Measurements from ENCODE around the gene NINJ2.
A peak's percentile ranks its signal among the peaks of the same experiment; 100 is the strongest.
"Not testable (repeated sequence)": the region's sequence is repeated elsewhere in the genome, so short reads cannot be mapped to it uniquely, and the experiment has no call there.

Gene NINJ2

GRCh38 chr12:663293-663871 is at the start of gene NINJ2:
TSS of gene NINJ2 (minus strand) at chr12:663445. CDS start at chr12:663360, 85 bp downstream.
- no peak within 1 kb of the TSS for H3K4me3 Mint-ChIP-seq
- H3K4me1 Mint-ChIP-seq = peaks cover 72% of the 10 kb centered on the region
- H3K27ac Mint-ChIP-seq = peak within 1 kb of the TSS; percentile 48
- H3K27me3 Mint-ChIP-seq = no peaks in the 10 kb centered on the region
- no peaks in the 10 kb centered on the region for H3K9me3 Mint-ChIP-seq
- H3K36me3 Mint-ChIP-seq = no peaks in the 10 kb centered on the region
- no peak for ATAC-seq

- Mint-ChIP-seq H3K36me3 (no peaks in the 10 kb centered on the region), H3K4me3 (no peak overlapping the region), H3K4me1 (peaks cover 18% of the 10 kb centered on the region), H3K27ac (no peak overlapping the region), H3K9me3 (peaks cover 4% of the 10 kb centered on the region), H3K27me3 (no peaks in the 10 kb centered on the region)
- no peak for ATAC-seq
Observed at GRCh38 chr12:712172-712863, 49.1 kb upstream of the NINJ2 start.

- Mint-ChIP-seq H3K4me1 (peaks cover 6% of the 10 kb centered on the region), H3K27ac (no peak overlapping the region)
Observed at GRCh38 chr12:709455-710020, 46.3 kb upstream of the NINJ2 start.

GRCh38 chr12:708084-708483 is 44.8 kb upstream of the NINJ2 start:
- H3K4me1 Mint-ChIP-seq, ATAC-seq, H3K27ac Mint-ChIP-seq, H3K27me3 Mint-ChIP-seq, H3K4me3 Mint-ChIP-seq, H3K36me3 Mint-ChIP-seq: not testable (repeated sequence)
- H3K9me3 Mint-ChIP-seq = peaks cover 11% of the 10 kb centered on the region

More at GRCh38 chr12:709455-710020, 46.3 kb upstream of the NINJ2 start:
- Mint-ChIP-seq H3K4me3 (no peak overlapping the region), H3K9me3 (peaks cover 7% of the 10 kb centered on the region), H3K27me3 (no peaks in the 10 kb centered on the region), H3K36me3 (no peaks in the 10 kb centered on the region)
- no peak for ATAC-seq

- Mint-ChIP-seq H3K36me3 (no peaks in the 10 kb centered on the region), H3K27me3 (no peaks in the 10 kb centered on the region), H3K27ac (no peak overlapping the region)
Observed at GRCh38 chr12:704516-705242, 41.4 kb upstream of the NINJ2 start.

GRCh38 chr12:701896-702539 is 38.8 kb upstream of the NINJ2 start:
- no peak for ATAC-seq
- H3K27ac Mint-ChIP-seq = no peak overlapping the region
- H3K4me3 Mint-ChIP-seq = no peak overlapping the region
- peaks cover 7% of the 10 kb centered on the region for H3K9me3 Mint-ChIP-seq
- H3K4me1 Mint-ChIP-seq = peaks cover 8% of the 10 kb centered on the region
- H3K27me3 Mint-ChIP-seq = no peaks in the 10 kb centered on the region
- peaks cover 5% of the 10 kb centered on the region for H3K36me3 Mint-ChIP-seq

More at GRCh38 chr12:704516-705242, 41.4 kb upstream of the NINJ2 start:
- ATAC-seq = no peak
- Mint-ChIP-seq H3K4me3 (no peak overlapping the region), H3K4me1 (no peaks in the 10 kb centered on the region), H3K9me3 (peaks cover 11% of the 10 kb centered on the region)

- Mint-ChIP-seq H3K27ac (no peak overlapping the region), H3K9me3 (peaks cover 6% of the 10 kb centered on the region), H3K4me1 (peaks cover 10% of the 10 kb centered on the region)
Observed at GRCh38 chr12:700016-700415, 36.8 kb upstream of the NINJ2 start.

GRCh38 chr12:698222-698621 is 35.0 kb upstream of the NINJ2 start:
- ATAC-seq, H3K27ac Mint-ChIP-seq, H3K9me3 Mint-ChIP-seq, H3K4me3 Mint-ChIP-seq, H3K27me3 Mint-ChIP-seq, H3K4me1 Mint-ChIP-seq, H3K36me3 Mint-ChIP-seq: not testable (repeated sequence)

More at GRCh38 chr12:700016-700415, 36.8 kb upstream of the NINJ2 start:
- no peak for ATAC-seq
- Mint-ChIP-seq H3K36me3 (peaks cover 5% of the 10 kb centered on the region), H3K27me3 (no peaks in the 10 kb centered on the region), H3K4me3 (no peak overlapping the region)

- peaks cover 10% of the 10 kb centered on the region for H3K4me1 Mint-ChIP-seq
- H3K27me3 Mint-ChIP-seq = no peaks in the 10 kb centered on the region
- peak overlapping the region; percentile 69 for H3K27ac Mint-ChIP-seq
- ATAC-seq = no peak
- H3K36me3 Mint-ChIP-seq = peaks cover 5% of the 10 kb centered on the region
- no peaks in the 10 kb centered on the region for H3K9me3 Mint-ChIP-seq
- no peak overlapping the region for H3K4me3 Mint-ChIP-seq
Observed at GRCh38 chr12:697481-697880, 34.2 kb upstream of the NINJ2 start.

- H3K4me3 Mint-ChIP-seq = no peak overlapping the region
- H3K27me3 Mint-ChIP-seq = no peaks in the 10 kb centered on the region
- ATAC-seq = no peak
- H3K36me3 Mint-ChIP-seq = peaks cover 5% of the 10 kb centered on the region
- no peak overlapping the region for H3K27ac Mint-ChIP-seq
- no peaks in the 10 kb centered on the region for H3K9me3 Mint-ChIP-seq
- H3K4me1 Mint-ChIP-seq = peaks cover 10% of the 10 kb centered on the region
Observed at GRCh38 chr12:694734-695503, 31.7 kb upstream of the NINJ2 start.

GRCh38 chr12:693934-694533 is 30.8 kb upstream of the NINJ2 start:
- ATAC-seq = no peak
- no peaks in the 10 kb centered on the region for H3K9me3 Mint-ChIP-seq
- peaks cover 10% of the 10 kb centered on the region for H3K4me1 Mint-ChIP-seq
- peaks cover 5% of the 10 kb centered on the region for H3K36me3 Mint-ChIP-seq
- no peak overlapping the region for H3K27ac Mint-ChIP-seq
- H3K4me3 Mint-ChIP-seq = no peak overlapping the region
- no peaks in the 10 kb centered on the region for H3K27me3 Mint-ChIP-seq

- Mint-ChIP-seq H3K4me3 (no peak overlapping the region), H3K27me3 (no peaks in the 10 kb centered on the region), H3K27ac (no peak overlapping the region), H3K9me3 (no peaks in the 10 kb centered on the region), H3K36me3 (no peaks in the 10 kb centered on the region), H3K4me1 (peaks cover 4% of the 10 kb centered on the region)
- ATAC-seq = no peak
Observed at GRCh38 chr12:692274-692673, 29.0 kb upstream of the NINJ2 start.

GRCh38 chr12:690466-690865 is 27.2 kb upstream of the NINJ2 start:
- no peak for ATAC-seq
- Mint-ChIP-seq H3K9me3 (no peaks in the 10 kb centered on the region), H3K27ac (no peak overlapping the region), H3K4me1 (peaks cover 13% of the 10 kb centered on the region), H3K4me3 (no peak overlapping the region), H3K27me3 (no peaks in the 10 kb centered on the region), H3K36me3 (no peaks in the 10 kb centered on the region)

GRCh38 chr12:685388-685787 is 22.1 kb upstream of the NINJ2 start:
- no peaks in the 10 kb centered on the region for H3K27me3 Mint-ChIP-seq
- H3K4me3 Mint-ChIP-seq = peak overlapping the region; percentile 11
- peaks cover 42% of the 10 kb centered on the region for H3K4me1 Mint-ChIP-seq
- H3K27ac Mint-ChIP-seq = peak overlapping the region; percentile 80
- ATAC-seq = peak; percentile 97
- H3K9me3 Mint-ChIP-seq = no peaks in the 10 kb centered on the region
- no peaks in the 10 kb centered on the region for H3K36me3 Mint-ChIP-seq

Measured in stimulated activated memory B cell treated with anti-CD40 and anti-IgM and Interleukin-4, amounts not matched to agents 10 μg/mL and 1 μg/mL and 100 μg/mL, for 72 hours (primary cell).